Renal pelvis (tissue), 4 donors: Measurements from ENCODE around the gene IQCK. TPM values are rescaled to one million over a fixed set of nuclear protein-coding genes. Genes with fewer than 3 reads are reported as not detected.

Source experiments
- DNase-seq: peaks from one replicate; pipeline ENCODE4 v3.0.0-alpha.2; 2013
- polyA plus RNA-seq, 3 donors: library from polyadenylated mRNA; unstranded; fragments of 120-200 nt; gene quantifications; one replicate each; pipeline ENCODE4 v1.2.1, GENCODE V29; 2013; ENCODE audit not compliant: insufficient read length in 3 of 3

IQCK gene
- polyA plus RNA-seq, 3 donors: 42.0 to 51.0 (median 45.9) TPM

GRCh38 chr16:19859166-19859565 lies 141.1 kb downstream of the IQCK start:
- no peak for DNase-seq

- no peak for DNase-seq
These were observed 141.5 kb downstream of the IQCK start for GRCh38 chr16:19859603-19860002.

- peak; percentile 49 for DNase-seq
These were observed 142.3 kb downstream of the IQCK start for GRCh38 chr16:19860166-19861041.

GRCh38 chr16:19861133-19861532 lies 143.1 kb downstream of the IQCK start:
- no peak for DNase-seq

- DNase-seq: no peak
These were observed 143.8 kb downstream of the IQCK start for GRCh38 chr16:19861811-19862327.

- DNase-seq: no peak
These were observed 145.9 kb downstream of the IQCK start for GRCh38 chr16:19863990-19864389.

GRCh38 chr16:19864566-19864965 lies 146.5 kb downstream of the IQCK start:
- DNase-seq: no peak

GRCh38 chr16:19868421-19868820 lies 150.3 kb downstream of the IQCK start:
- no peak for DNase-seq

- DNase-seq: no peak
These were observed 153.7 kb downstream of the IQCK start for GRCh38 chr16:19871721-19872120.

- no peak for DNase-seq
These were observed 154.2 kb downstream of the IQCK start for GRCh38 chr16:19872179-19872863.

GRCh38 chr16:19872935-19873334 lies 154.9 kb downstream of the IQCK start:
- DNase-seq: no peak

GRCh38 chr16:19874026-19874425 lies 156.0 kb downstream of the IQCK start:
- DNase-seq: no peak

- DNase-seq: no peak
These were observed 156.9 kb downstream of the IQCK start for GRCh38 chr16:19874851-19875546.

- DNase-seq: no peak
These were observed 157.8 kb downstream of the IQCK start for GRCh38 chr16:19875900-19876299.

- no peak for DNase-seq
These were observed 158.5 kb downstream of the IQCK start for GRCh38 chr16:19876501-19877059.

- no peak for DNase-seq
These were observed 160.7 kb downstream of the IQCK start for GRCh38 chr16:19878757-19879156.

GRCh38 chr16:19879241-19879792 lies 161.2 kb downstream of the IQCK start:
- DNase-seq: no peak

- DNase-seq: no peak
These were observed 163.0 kb downstream of the IQCK start for GRCh38 chr16:19881028-19881427.

GRCh38 chr16:19881783-19882182 lies 163.7 kb downstream of the IQCK start:
- DNase-seq: no peak

GRCh38 chr16:19882186-19882585 lies 164.1 kb downstream of the IQCK start:
- DNase-seq: no peak

GRCh38 chr16:19882646-19883045 lies 164.6 kb downstream of the IQCK start:
- no peak for DNase-seq
